GM12878 (cell line): ENCODE data around the gene GTSF1L. TPM values are rescaled to one million over a fixed set of nuclear protein-coding genes. Genes with fewer than 3 reads are reported as not detected.

ENCODE experiments used
- ATAC-seq: fragments of 200-7000 bp; cut with Tn5 transposase; 3 replicates; pipeline ENCODE4 v1.9.1; 2020; ENCODE audit warnings: mild to moderate bottlenecking, moderate library complexity
- BruUV-seq: library from RNA; stranded (reverse); fragments of 400-500 nt; replicated peaks from 2 replicates; lab custom pipeline; 2021; lab: Mats Ljungman, UMichigan
- CTCF ChIA-PET: fragments of 300-600 bp; sonication (Branson Sonifier 250); formaldehyde crosslinking; extraction: SDS; loops from one replicate; lab custom pipeline; 2021; ENCODE audit warnings: inconsistent platforms; lab: Yijun Ruan, JAX
- POLR2A ChIA-PET: fragments of 350-600 bp; formaldehyde crosslinking; extraction: SDS; loops from one replicate; lab custom pipeline; 2021; ENCODE audit warnings: inconsistent platforms; lab: Charles Lee
- RAD21 ChIA-PET: fragments of 300-600 bp; sonication (Branson Sonifier 250); formaldehyde crosslinking; loops from one replicate; lab custom pipeline; 2023; ENCODE audit warnings: antibody characterized with exemption; ENCODE audit not compliant: unreplicated experiment; lab: Charles Lee
- SMC1A ChIA-PET: fragments of 300-600 bp; sonication (Branson Sonifier 250); formaldehyde crosslinking; loops from one replicate; lab custom pipeline; 2023; ENCODE audit not compliant: unreplicated experiment, uncharacterized antibody; lab: Charles Lee
- DNase-seq: peaks from one replicate; pipeline ENCODE4 v3.0.0-alpha.2; 2011; ENCODE audit warnings: low read depth, low spot score
- FAIRE-seq: peaks from 3 replicates; lab custom pipeline; 2011; peaks lifted over from hg19 to GRCh38; lab: Jason Lieb, UNC
- H2AFZ ChIP-seq: 2 replicates; pipeline ENCODE4 v1.6.0; 2011; ENCODE audit warnings: low read depth, low read length, control low read depth; ENCODE audit not compliant: control insufficient read depth
- H3K27ac ChIP-seq: 2 replicates; pipeline ENCODE4 v1.5.1; 2011; ENCODE audit warnings: control low read depth; ENCODE audit not compliant: control insufficient read depth, insufficient read depth
- H3K27me3 ChIP-seq, 2 experiments: replicated peaks in 1 of 2; 2 replicates each; pipeline versions ENCODE4 v1.6.0 to v1.6.1; 2011; ENCODE audit warnings: low read length in 1 of 2; ENCODE audit not compliant: control insufficient read depth in 2 of 2, insufficient read depth in 2 of 2
- H3K36me3 ChIP-seq, 2 experiments: 2 replicates each; pipeline ENCODE4 v1.5.1; 2011; ENCODE audit warnings: low read length in 1 of 2; ENCODE audit not compliant: control insufficient read depth in 2 of 2, insufficient read depth in 2 of 2
- H3K4me1 ChIP-seq: 2 replicates; pipeline ENCODE4 v1.6.1; 2011; ENCODE audit warnings: mild to moderate bottlenecking, low read length, moderate library complexity, mixed read lengths; ENCODE audit not compliant: control insufficient read depth, insufficient read depth
- H3K4me2 ChIP-seq: 2 replicates; pipeline ENCODE4 v1.6.0; 2011; ENCODE audit warnings: control low read depth; ENCODE audit not compliant: control insufficient read depth, insufficient read depth
- H3K4me3 ChIP-seq: fragments of 200-600 bp; sonication (generic); 2 replicates; pipeline ENCODE4 v1.5.1; 2016
- H3K79me2 ChIP-seq: 2 replicates; pipeline ENCODE4 v1.6.0; 2011; ENCODE audit warnings: low read length; ENCODE audit not compliant: control insufficient read depth, insufficient read depth
- H3K9ac ChIP-seq: 2 replicates; pipeline ENCODE4 v1.8.0; 2011; ENCODE audit warnings: low read length, control low read depth, mixed read lengths; ENCODE audit not compliant: control insufficient read depth, insufficient read depth
- H3K9me3 ChIP-seq: replicated peaks from 3 replicates; pipeline ENCODE4 v1.5.1; 2011; ENCODE audit warnings: mild to moderate bottlenecking, low read length; ENCODE audit not compliant: control insufficient read depth, insufficient read depth
- H4K20me1 ChIP-seq: 2 replicates; pipeline ENCODE4 v1.6.0; 2011; ENCODE audit not compliant: control insufficient read depth, insufficient read depth
- KDM1A ChIP-seq: fragments of 200-600 bp; sonication (generic); IDR thresholded peaks from 2 replicates; pipeline ENCODE4 v1.6.1; 2016; ENCODE audit warnings: borderline replicate concordance
- RAD21 ChIP-seq: IDR thresholded peaks from 2 replicates; pipeline ENCODE4 v1.6.1; 2011; ENCODE audit warnings: mild to moderate bottlenecking, low read depth, low read length, moderate library complexity; ENCODE audit not compliant: insufficient read depth
- RUNX3 ChIP-seq: IDR thresholded peaks from 2 replicates; pipeline ENCODE4 v1.6.1; 2012; ENCODE audit warnings: low read length, inconsistent platforms
- SIX5 ChIP-seq: IDR thresholded peaks from 2 replicates; pipeline ENCODE4 v1.6.1; 2011; ENCODE audit warnings: mild to moderate bottlenecking, low read depth, low read length, moderate library complexity; ENCODE audit not compliant: severe bottlenecking
- SMC3 ChIP-seq: IDR thresholded peaks from 2 replicates; pipeline ENCODE4 v1.6.1; 2011; ENCODE audit warnings: low read length, improper control_type of control experiment, borderline replicate concordance
- WRNIP1 ChIP-seq: IDR thresholded peaks from 2 replicates; pipeline ENCODE4 v1.6.1; 2011; ENCODE audit warnings: low read depth, low read length, improper control_type of control experiment, borderline replicate concordance
- YY1 ChIP-seq: IDR thresholded peaks from 2 replicates; pipeline ENCODE4 v1.6.1; 2011; ENCODE audit warnings: low read depth, mild to moderate bottlenecking, low read length
- ZNF592 ChIP-seq: fragments of 450-650 bp; IDR thresholded peaks from 2 replicates; pipeline ENCODE4 v1.6.1; 2017; ENCODE audit warnings: mild to moderate bottlenecking, moderate library complexity
- WGBS: methylation state at CpG from one replicate; pipeline ENCODE4 v1.1.6; 2016; ENCODE audit warnings: low lambda C conversion rate; ENCODE audit not compliant: insufficient replicate concordance, insufficient coverage; ENCODE audit errors: missing lambda C conversion rate; 5-methylcytosine and 5-hydroxymethylcytosine counted together
- in situ Hi-C: fragments of 300-500 bp; cut with MboI; formaldehyde crosslinking; loops from 9 replicates; pipeline ENCODE4 v1.14.3; 2018; ENCODE audit warnings: mixed read lengths
- intact Hi-C: fragments of 100-400 bp; cut with micrococcal nuclease; formaldehyde crosslinking; loops from one replicate; pipeline ENCODE4 v1.14.2; 2022; ENCODE audit not compliant: unreplicated experiment
- polyA plus RNA-seq, 11 experiments: library from polyadenylated mRNA; depleted of rRNA in 4 of 11; unstranded in 6 of 11; stranded (reverse) in 5 of 11; fragments of >200 nt; fragmentation: Nextera tagmentation in 4 of 11; fragmentation: Illumina TruSeq in 1 of 11; extraction: Ambion mirVana in 4 of 11; extraction: Trizol in 1 of 11; gene quantifications; 1 replicate in 1 of 11; 2 replicates in 10 of 11; pipeline versions ENCODE4 v1.2.1 to v1.2.3, GENCODE V29; 2011 to 2016; ENCODE audit warnings: inconsistent platforms in 2 of 11, missing spikeins in 2 of 11, low read depth in 1 of 11
- total RNA-seq, 4 experiments: library from RNA; depleted of rRNA in 3 of 4; stranded (reverse); fragments of >200 nt in 3 of 4; fragmentation: Illumina TruSeq in 1 of 4; extraction: Trizol in 1 of 4; gene quantifications; 2 replicates each; pipeline versions ENCODE4 v1.2.1 to v1.2.3, GENCODE V29; 2013 to 2021
- TF ChIP-seq, protein P1 (sequence below), 3 experiments: IDR thresholded peaks in 2 of 3; conservative IDR thresholded peaks in 1 of 3; 2 replicates each; pipeline ENCODE4 v1.5.1; 2011; ENCODE audit warnings: low read depth in 3 of 3, low read length in 3 of 3, mild to moderate bottlenecking in 3 of 3, control low read depth in 2 of 3, moderate library complexity in 2 of 3, inconsistent platforms in 1 of 3, mixed read lengths in 1 of 3; ENCODE audit not compliant: control insufficient read depth in 2 of 3, insufficient read depth in 1 of 3; ENCODE audit errors: extremely low read depth in 1 of 3

GTSF1L gene
- total and polyA plus RNA-seq, 10 of the 15 experiments (the other 5 are each of a cell fraction or from before 2014, with no cell fraction given) = 0.56 to 2.4 (median 1.3) TPM

GRCh38 chr20:43694763-43695162 is 32.0 kb downstream of the GTSF1L start (continued):
- TF ChIP-seq ZNF592 (no peak), SIX5 (no peak)
- TF ChIP-seq, all 136 proteins: peak for 0

- TF ChIP-seq SMC3 (peak; percentile 93), RUNX3 (0 out of 2 replicates have a peak, but pooled peaks have one; percentile 17), YY1 (peak; percentile 83), KDM1A (no peak), WRNIP1 (no peak), RAD21 (peak; percentile 88)
- TF ChIP-seq, protein P1, sequence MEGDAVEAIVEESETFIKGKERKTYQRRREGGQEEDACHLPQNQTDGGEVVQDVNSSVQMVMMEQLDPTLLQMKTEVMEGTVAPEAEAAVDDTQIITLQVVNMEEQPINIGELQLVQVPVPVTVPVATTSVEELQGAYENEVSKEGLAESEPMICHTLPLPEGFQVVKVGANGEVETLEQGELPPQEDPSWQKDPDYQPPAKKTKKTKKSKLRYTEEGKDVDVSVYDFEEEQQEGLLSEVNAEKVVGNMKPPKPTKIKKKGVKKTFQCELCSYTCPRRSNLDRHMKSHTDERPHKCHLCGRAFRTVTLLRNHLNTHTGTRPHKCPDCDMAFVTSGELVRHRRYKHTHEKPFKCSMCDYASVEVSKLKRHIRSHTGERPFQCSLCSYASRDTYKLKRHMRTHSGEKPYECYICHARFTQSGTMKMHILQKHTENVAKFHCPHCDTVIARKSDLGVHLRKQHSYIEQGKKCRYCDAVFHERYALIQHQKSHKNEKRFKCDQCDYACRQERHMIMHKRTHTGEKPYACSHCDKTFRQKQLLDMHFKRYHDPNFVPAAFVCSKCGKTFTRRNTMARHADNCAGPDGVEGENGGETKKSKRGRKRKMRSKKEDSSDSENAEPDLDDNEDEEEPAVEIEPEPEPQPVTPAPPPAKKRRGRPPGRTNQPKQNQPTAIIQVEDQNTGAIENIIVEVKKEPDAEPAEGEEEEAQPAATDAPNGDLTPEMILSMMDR (IDR thresholded peaks at IDR 0.05 in 2 of 3, conservative IDR thresholded peaks at IDR 0.05 in 1 of 3; ENCODE audit: control insufficient read depth in 2 of 3, extremely low read depth in 1 of 3, insufficient read depth in 1 of 3, low read depth in 3 of 3, low read length in 3 of 3) = peak; percentile 74 to 79 (median 76)
- DNase-seq = no peak
- Histone ChIP-seq H3K9ac (no peak overlapping the region), H3K36me3 (peaks cover 12 to 13% of the 10 kb centered on the region in 2 experiments; a peak in 3 of 4 replicates), H3K4me2 (no peak overlapping the region), H3K79me2 (no peaks in the 10 kb centered on the region), H4K20me1 (no peaks in the 10 kb centered on the region), H3K27me3 (no peaks in the 10 kb centered on the region), H3K9me3 (no peaks in the 10 kb centered on the region), H2AFZ (no peak overlapping the region; the same call in 1 of the 2 replicates), H3K4me1 (no peaks in the 10 kb centered on the region), H3K27ac (no peak overlapping the region), H3K4me3 (no peak overlapping the region)
- no TSS peak for BruUV-seq
- ChIA-PET CTCF (interaction anchor here (0.6 to 3.4 kb wide), 45 partner anchors 9 to 591 kb away, joined by 3 to 100 read pairs (median 4); partner anchors contain the start of genes IFT52 and SRSF6), SMC1A (interaction anchor here (0.7 to 6.5 kb wide), 21 partner anchors 11 to 498 kb away, joined by 3 to 70 read pairs (median 5); no protein-coding TSS in a partner anchor), POLR2A (interaction anchor here (0.6 to 1.4 kb wide), 3 partner anchors 14 to 154 kb away, joined by 3 to 4 read pairs (median 3); no protein-coding TSS in a partner anchor), RAD21 (interaction anchor here (0.6 to 3.5 kb wide), 20 partner anchors 11 to 498 kb away, joined by 3 to 62 read pairs (median 4); partner anchors contain the start of gene IFT52)
- intact Hi-C loops (loop anchor here (1.0 to 5.0 kb wide), 2 partner anchors 154 to 245 kb away; no protein-coding TSS in a partner anchor), in situ Hi-C loops (loop anchor here (5.0 kb wide), 1 partner anchor 155 kb away; no protein-coding TSS in a partner anchor)
- ATAC-seq = peak; percentile 98
- FAIRE-seq = peak; percentile 76
- WGBS = 95% methylated on average over 5 of the region's 5 CpGs
Observed at GRCh38 chr20:43691928-43692524, 34.8 kb downstream of the GTSF1L start.
